ENCODE data around the gene IL22RA1. TPM values are rescaled to one million over a fixed set of nuclear protein-coding genes. Genes with fewer than 3 reads are reported as not detected.

The IL22RA1 gene
- total RNA-seq, 1 donor from 2014 or later, result not detected

DNA sequence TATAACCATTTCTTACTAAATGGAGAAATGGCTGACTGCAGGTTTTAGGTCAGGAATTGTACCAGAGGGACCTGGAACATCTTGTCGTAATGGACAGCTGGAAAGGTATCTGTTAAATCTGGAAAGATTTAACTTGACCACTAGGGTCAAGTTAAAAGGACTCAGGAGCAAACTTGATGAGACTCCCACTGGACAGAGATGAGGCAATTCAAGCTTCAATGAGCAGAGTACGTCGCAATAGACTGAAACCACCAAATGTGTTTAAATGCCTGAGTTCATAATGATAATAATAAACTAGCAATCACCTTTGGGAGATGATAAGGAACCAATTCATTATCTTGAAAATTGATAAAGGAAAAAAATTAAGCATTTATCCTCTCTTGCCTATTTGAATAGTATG is 35.5 kb upstream of the IL22RA1 start:
- H3K36me3 Mint-ChIP-seq (ENCODE audit: low read depth), result no peaks in the 10 kb centered on the region
- peaks cover 8% of the 10 kb centered on the region for H3K27me3 Mint-ChIP-seq
- intact Hi-C loops (cut with micrococcal nuclease), result no loop called here
- H3K9me3 Mint-ChIP-seq, result no peaks in the 10 kb centered on the region
- DNase-seq, result no peak
- no peaks in the 10 kb centered on the region for H3K4me1 Mint-ChIP-seq
- no peak overlapping the region for H3K4me3 Mint-ChIP-seq
- no peak overlapping the region for H3K27ac Mint-ChIP-seq

DNA sequence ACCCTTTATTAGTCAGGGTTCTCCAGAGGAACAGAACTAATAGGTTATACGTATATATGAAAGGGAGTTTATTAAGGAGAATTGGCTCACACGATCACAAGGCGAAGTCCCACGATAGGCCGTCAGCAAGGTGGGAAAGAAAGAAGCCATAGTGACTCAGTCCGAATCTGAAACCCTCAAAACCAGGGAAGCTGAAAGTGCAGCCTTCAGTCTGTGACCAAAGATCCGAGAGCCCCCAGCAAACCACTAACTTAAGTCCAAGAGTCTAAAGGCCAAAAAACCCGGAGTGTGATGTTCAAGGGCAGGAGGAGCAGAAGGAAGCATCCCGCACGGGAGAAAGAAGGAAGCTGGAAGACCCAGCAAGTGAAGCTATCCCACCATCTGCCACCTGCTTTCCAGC is 34.2 kb upstream of the IL22RA1 start:
- no peak overlapping the region for H3K4me3 Mint-ChIP-seq
- H3K36me3 Mint-ChIP-seq (ENCODE audit: low read depth), result no peaks in the 10 kb centered on the region
- DNase-seq, result no peak
- H3K27ac Mint-ChIP-seq, result no peak overlapping the region
- no peaks in the 10 kb centered on the region for H3K9me3 Mint-ChIP-seq
- intact Hi-C loops (cut with micrococcal nuclease), result no loop called here
- H3K27me3 Mint-ChIP-seq, result peaks cover 8% of the 10 kb centered on the region
- no peaks in the 10 kb centered on the region for H3K4me1 Mint-ChIP-seq

DNA sequence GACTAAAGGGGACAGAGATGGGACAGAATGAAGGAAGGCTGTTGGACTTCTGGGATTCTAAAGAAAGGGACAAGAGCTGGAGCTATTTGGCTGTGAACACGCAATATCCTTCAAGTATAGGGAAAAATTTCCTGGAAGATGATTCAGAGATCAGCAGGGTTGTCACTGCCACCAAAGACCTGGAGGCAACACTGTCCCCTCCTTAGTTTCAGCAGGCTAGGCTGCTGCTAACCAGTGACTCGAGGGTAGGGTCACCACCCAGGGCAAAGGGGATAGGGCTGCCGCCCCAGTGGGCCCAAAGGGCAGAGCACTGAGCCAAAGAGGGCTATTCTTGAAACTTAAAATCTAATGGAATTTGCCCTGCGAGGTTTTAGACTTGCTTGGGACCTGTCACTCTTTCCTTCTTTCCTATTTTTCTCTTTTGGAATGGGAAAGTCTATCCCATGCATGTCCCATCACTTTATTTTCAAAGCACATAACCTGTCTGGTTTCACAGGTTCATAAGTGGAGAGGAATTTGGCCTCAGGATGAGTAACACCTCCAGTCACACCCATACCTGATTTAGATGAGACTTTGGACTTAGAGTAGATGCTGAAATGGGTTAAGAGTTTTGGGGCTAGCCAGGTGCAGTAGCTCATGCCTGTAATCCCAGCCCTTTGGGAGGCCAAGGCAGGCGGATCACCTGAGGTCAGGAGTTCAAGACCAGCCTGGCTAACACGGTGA is 32.3 kb upstream of the IL22RA1 start:
- Mint-ChIP-seq H3K27me3 (peaks cover 8% of the 10 kb centered on the region), H3K36me3 (ENCODE audit: low read depth) (no peaks in the 10 kb centered on the region)
- intact Hi-C loops (cut with micrococcal nuclease), result no loop called here

DNA sequence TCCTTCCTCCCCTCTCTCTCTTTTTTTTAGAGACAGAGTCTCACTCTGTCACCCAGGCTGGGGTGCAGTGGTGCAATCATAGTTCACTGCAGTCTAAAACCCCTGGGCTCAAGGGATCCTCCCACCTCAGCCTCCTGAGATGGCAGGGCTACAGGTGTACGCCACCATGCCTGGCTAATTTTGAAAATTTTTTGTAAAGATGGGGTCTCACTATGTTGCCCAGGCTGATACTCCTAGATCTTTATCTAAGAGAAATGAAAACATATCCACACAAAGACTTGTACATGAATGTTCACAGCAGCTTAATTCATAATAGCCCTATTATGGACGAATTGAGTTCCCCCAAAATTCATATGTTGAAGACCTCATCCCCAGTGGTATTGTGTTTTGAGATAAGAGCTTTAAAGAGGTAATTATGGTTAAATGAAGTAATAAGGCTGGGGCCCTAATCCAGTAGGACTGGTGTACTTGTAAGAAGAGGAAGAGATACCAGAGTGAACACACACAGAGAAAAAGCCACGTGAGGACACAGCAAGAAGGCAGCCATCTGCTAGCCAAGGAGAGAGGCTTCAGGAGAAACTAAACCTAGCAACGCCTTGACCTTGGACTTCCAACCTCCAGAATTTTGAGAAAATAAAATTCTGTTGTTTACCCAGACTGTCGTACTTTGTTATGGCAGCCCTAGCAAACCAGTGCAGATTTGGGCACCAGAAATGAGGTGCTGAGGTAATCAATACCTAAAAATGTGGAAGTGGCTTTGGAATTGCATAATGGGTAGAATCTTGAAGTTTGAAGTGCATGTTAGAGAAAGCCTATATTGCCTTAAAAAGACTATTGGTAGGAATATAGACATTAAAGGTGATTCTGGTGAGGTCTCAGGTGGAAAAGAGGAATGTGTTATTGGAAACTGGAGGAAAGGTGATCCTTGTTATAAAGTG is 31.0 kb upstream of the IL22RA1 start:
- intact Hi-C loops (cut with micrococcal nuclease), result no loop called here
- no peak overlapping the region for H3K4me3 Mint-ChIP-seq
- H3K9me3 Mint-ChIP-seq, result no peaks in the 10 kb centered on the region
- no peak overlapping the region for H3K27ac Mint-ChIP-seq
- no peak for DNase-seq
- peaks cover 8% of the 10 kb centered on the region for H3K27me3 Mint-ChIP-seq
- no peaks in the 10 kb centered on the region for H3K36me3 Mint-ChIP-seq (ENCODE audit: low read depth)
- no peaks in the 10 kb centered on the region for H3K4me1 Mint-ChIP-seq

More for the DNA sequence above, 32.3 kb upstream of the IL22RA1 start:
- H3K27ac Mint-ChIP-seq, result no peak overlapping the region
- no peaks in the 10 kb centered on the region for H3K9me3 Mint-ChIP-seq
- no peak overlapping the region for H3K4me3 Mint-ChIP-seq
- no peaks in the 10 kb centered on the region for H3K4me1 Mint-ChIP-seq
- no peak for DNase-seq

DNA sequence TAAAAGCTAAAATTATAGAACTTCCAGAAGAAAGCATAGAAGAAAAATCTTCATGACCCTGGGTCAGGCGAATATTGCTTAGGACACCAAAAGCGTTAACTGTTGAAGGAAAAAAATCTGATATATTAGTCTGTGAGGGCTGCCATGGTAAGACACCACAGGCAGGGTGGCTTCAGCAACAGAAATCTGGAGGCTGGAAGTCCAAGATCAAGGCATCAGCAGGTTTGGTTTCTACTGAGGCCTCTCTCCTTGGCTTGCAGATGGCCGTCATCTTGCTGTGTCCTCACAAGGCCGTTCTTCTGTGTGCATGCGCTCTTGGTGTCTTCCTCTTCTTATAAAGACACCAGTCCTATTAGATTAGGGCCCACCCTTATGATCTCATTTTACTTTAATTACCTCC is 29.7 kb upstream of the IL22RA1 start:
- intact Hi-C loops (cut with micrococcal nuclease), result no loop called here
- H3K27me3 Mint-ChIP-seq, result peaks cover 8% of the 10 kb centered on the region

DNA sequence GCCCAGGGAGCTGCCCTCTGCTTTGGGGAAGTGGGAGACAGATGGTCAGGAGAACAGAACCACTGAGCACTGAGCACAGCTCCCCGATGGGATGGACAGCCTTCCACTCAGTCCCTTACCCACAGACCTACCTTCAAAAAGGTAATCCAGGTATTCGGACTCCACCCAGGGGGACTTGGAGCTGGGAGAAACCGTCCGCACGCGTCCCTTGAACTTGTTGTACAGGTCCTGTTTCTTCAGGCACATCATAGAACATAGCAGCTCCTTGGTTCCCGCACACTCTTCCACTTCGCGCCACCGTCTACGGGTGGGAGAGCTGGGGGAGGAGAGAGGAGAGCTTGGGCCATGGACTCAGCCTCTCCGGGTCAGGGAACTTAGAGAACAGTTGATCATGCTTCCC is 26.3 kb upstream of the IL22RA1 start:
- H3K4me3 Mint-ChIP-seq, result no peak overlapping the region
- no peaks in the 10 kb centered on the region for H3K36me3 Mint-ChIP-seq (ENCODE audit: low read depth)
- H3K27me3 Mint-ChIP-seq, result peaks cover 3% of the 10 kb centered on the region
- H3K27ac Mint-ChIP-seq, result no peak overlapping the region
- no peaks in the 10 kb centered on the region for H3K4me1 Mint-ChIP-seq
- H3K9me3 Mint-ChIP-seq, result no peaks in the 10 kb centered on the region
- intact Hi-C loops (cut with micrococcal nuclease), result no loop called here
- no peak for DNase-seq

More for the DNA sequence above, 29.7 kb upstream of the IL22RA1 start:
- Mint-ChIP-seq H3K36me3 (ENCODE audit: low read depth) (no peaks in the 10 kb centered on the region), H3K4me1 (no peaks in the 10 kb centered on the region), H3K27ac (no peak overlapping the region), H3K4me3 (no peak overlapping the region), H3K9me3 (no peaks in the 10 kb centered on the region)
- DNase-seq, result no peak

DNA sequence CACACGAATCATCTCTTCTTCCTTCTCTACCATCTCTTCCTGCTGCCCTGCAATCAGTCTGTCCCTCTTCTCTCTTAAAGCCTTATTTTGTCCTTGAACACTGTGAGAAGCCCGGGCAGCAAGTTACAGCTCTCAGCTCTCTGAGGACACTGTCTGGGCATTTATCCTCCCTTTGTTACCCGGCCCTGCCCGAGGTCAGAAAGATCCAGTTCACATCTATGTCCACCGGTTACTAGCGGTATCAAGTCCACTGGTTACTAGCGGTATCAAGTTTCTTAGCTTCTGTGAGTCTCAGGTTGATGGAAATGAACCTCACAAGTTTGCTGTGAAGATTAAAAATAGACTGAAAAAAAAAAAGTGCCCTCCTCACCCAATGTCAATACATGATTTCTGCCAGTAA is 25.3 kb upstream of the IL22RA1 start:
- no peaks in the 10 kb centered on the region for H3K27me3 Mint-ChIP-seq
- intact Hi-C loops (cut with micrococcal nuclease), result no loop called here
- H3K27ac Mint-ChIP-seq, result no peak overlapping the region
- H3K9me3 Mint-ChIP-seq, result no peaks in the 10 kb centered on the region
- H3K36me3 Mint-ChIP-seq (ENCODE audit: low read depth), result no peaks in the 10 kb centered on the region
- H3K4me3 Mint-ChIP-seq, result no peak overlapping the region
- no peaks in the 10 kb centered on the region for H3K4me1 Mint-ChIP-seq
- DNase-seq, result no peak

DNA sequence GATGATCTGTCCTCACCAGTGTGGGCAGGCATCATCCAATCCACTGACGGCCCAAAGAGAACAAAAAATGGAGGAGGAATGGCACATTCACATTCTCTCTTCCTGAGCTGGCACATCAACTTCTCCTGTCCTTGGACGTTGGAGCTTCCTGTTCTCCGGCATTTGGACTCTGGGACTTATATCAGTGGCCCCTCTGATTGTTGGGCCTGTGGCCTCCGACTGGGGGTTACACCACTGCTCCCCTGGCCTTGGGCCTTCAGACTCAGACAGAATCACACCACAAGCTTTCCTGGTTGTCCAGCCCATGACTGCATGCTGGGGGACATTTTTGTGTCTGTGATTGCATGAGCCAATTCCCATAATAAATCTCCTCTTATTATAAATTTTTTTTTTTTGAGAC is 24.1 kb upstream of the IL22RA1 start:
- no peaks in the 10 kb centered on the region for H3K4me1 Mint-ChIP-seq
- H3K27ac Mint-ChIP-seq, result no peak overlapping the region
- no peak overlapping the region for H3K4me3 Mint-ChIP-seq
- H3K27me3 Mint-ChIP-seq, result no peaks in the 10 kb centered on the region
- H3K36me3 Mint-ChIP-seq (ENCODE audit: low read depth), result no peaks in the 10 kb centered on the region
- no peak for DNase-seq
- no peaks in the 10 kb centered on the region for H3K9me3 Mint-ChIP-seq
- intact Hi-C loops (cut with micrococcal nuclease), result no loop called here

DNA sequence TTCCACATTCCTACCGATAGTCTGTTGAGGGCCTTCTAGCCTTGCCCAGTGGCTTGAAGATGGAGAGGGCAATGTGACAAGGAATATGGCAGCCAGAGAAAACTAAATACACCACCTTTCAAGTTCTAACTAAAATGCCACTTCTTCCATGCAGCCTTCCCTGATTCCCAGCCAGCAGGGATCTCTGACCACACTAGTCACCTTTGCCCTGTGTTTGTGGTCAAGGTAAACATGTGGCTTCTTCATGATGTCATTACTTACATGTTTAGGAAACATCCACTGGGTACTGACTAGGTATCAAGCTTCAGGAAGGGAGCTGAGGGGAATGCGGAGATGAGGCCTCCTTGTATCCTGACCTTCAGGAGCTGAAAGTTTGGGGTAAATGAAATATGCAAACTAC is 22.6 kb upstream of the IL22RA1 start:
- Mint-ChIP-seq H3K27me3 (no peaks in the 10 kb centered on the region), H3K27ac (no peak overlapping the region), H3K4me1 (no peaks in the 10 kb centered on the region), H3K4me3 (no peak overlapping the region), H3K9me3 (no peaks in the 10 kb centered on the region), H3K36me3 (ENCODE audit: low read depth) (no peaks in the 10 kb centered on the region)
- DNase-seq, result no peak
- intact Hi-C loops (cut with micrococcal nuclease), result no loop called here

DNA sequence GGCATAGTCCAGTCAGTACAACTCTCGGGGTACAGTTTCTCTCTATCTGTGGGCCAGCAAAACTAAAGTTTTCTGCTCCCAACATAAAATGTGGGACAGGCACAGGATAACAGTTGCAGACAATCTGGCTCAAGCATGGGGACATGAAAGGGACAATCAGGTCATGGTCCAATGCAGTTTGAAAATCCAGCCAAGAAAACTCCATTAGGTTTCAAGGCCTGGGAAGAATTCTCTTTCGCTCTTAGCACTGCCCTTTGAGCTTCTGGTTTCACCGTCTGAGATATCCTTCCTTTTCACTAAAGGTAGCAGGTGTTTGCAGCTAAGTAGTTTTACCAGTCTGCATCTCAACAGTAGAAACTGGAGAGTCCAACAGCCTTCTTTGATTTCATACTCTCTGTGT is 21.1 kb upstream of the IL22RA1 start:
- no peaks in the 10 kb centered on the region for H3K27me3 Mint-ChIP-seq
- no peaks in the 10 kb centered on the region for H3K4me1 Mint-ChIP-seq
- no peak overlapping the region for H3K4me3 Mint-ChIP-seq
- intact Hi-C loops (cut with micrococcal nuclease), result no loop called here
- H3K27ac Mint-ChIP-seq, result no peak overlapping the region
- no peaks in the 10 kb centered on the region for H3K9me3 Mint-ChIP-seq
- no peak for DNase-seq
- H3K36me3 Mint-ChIP-seq (ENCODE audit: low read depth), result peaks cover 2% of the 10 kb centered on the region

DNA sequence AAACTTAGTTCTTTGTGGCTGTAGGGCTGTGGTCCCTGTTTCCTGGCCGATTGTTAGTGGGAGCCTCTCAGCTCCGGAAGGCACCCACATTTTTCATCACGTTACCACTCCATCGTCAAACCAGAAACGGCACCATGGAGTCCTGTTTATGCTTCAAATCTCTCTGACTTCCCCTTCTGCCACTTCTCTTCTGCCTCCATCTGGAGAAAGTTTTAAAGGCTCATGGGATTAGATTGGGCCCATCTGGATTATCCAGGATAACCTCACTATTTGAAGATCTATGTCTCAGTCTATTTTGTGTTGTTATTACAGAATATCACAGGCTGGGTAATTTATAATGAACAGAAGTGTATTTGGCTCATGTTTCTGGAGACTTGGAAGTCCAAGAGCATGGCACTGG is 19.3 kb upstream of the IL22RA1 start:
- DNase-seq, result no peak
- no peaks in the 10 kb centered on the region for H3K9me3 Mint-ChIP-seq
- intact Hi-C loops (cut with micrococcal nuclease), result no loop called here
- H3K27me3 Mint-ChIP-seq, result no peaks in the 10 kb centered on the region
- H3K4me1 Mint-ChIP-seq, result no peaks in the 10 kb centered on the region
- no peak overlapping the region for H3K4me3 Mint-ChIP-seq
- H3K36me3 Mint-ChIP-seq (ENCODE audit: low read depth), result peaks cover 3% of the 10 kb centered on the region
- no peak overlapping the region for H3K27ac Mint-ChIP-seq

DNA sequence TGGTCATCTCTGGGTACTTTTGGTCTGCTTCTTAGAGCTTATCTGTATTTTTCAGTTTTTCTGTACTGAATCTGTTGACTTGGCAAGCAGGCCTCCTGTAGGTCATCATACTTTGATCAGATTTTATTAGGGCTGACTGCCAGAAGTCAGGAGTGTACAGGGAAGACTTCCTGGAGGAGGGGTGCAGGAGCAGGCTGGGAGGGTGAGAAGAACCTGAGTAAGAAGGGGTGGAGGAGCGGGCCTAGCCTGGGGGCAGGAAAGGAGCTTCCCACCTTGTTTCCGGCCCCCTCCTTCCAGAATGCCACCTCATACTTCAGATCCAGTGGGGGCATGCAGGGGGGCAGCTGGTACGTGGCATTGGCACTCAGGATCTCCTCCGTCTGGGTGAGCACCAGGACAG is 18.3 kb upstream of the IL22RA1 start:
- Mint-ChIP-seq H3K4me3 (no peak overlapping the region), H3K27me3 (no peaks in the 10 kb centered on the region), H3K4me1 (no peaks in the 10 kb centered on the region), H3K36me3 (ENCODE audit: low read depth) (peaks cover 3% of the 10 kb centered on the region), H3K9me3 (no peaks in the 10 kb centered on the region), H3K27ac (no peak overlapping the region)
- DNase-seq, result no peak
- intact Hi-C loops (cut with micrococcal nuclease), result no loop called here

DNA sequence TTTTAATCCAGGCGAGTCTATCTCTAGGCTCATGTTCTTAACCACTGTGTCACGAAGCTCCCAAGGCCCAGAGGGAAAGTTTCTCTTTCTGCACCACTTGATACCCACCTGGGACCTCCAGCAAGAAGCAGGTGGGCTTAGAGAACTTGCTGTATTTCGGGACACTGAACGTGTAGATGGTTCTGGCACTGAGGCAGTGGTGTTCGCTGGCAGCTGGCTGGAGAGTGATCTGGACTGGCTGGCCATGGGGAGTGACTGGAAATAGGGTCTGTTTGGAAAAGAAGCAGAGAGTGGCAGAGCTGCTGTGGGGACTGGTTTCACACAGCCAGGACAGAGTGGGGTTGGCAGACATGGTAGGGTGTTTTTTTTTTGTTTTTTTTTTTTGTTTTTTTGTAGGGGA is 16.4 kb upstream of the IL22RA1 start:
- no peak overlapping the region for H3K4me3 Mint-ChIP-seq
- no peaks in the 10 kb centered on the region for H3K4me1 Mint-ChIP-seq
- no peaks in the 10 kb centered on the region for H3K9me3 Mint-ChIP-seq
- H3K36me3 Mint-ChIP-seq (ENCODE audit: low read depth), result peaks cover 3% of the 10 kb centered on the region
- DNase-seq, result no peak
- intact Hi-C loops (cut with micrococcal nuclease), result no loop called here
- H3K27ac Mint-ChIP-seq, result no peak overlapping the region
- H3K27me3 Mint-ChIP-seq, result no peaks in the 10 kb centered on the region

DNA sequence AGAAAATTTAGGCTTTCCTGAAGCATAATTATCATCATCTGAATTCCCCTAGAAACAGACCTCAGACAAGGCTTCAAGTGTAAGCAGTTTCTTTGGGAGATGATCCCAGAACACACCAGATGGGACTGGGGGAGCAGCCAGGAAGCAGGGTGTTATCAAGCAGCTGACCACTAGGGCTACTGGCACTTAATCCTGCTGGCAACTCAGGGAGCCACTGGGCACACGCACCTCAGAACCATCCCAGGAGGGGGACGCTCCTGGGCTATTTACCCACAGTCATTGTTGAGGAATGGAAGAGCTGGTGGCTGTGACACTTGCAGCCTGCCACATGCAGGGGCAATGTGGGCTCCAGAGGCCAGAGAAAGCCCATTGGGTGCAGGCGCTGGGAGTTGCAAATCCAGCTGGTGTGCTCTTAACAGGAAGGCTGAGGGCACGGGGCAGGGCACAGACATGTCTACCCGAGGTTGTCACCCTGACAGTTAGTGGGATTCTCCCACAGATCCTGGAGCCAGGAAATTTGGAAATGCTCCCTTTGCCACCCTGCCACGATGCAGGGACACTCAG is 15.1 kb upstream of the IL22RA1 start:
- intact Hi-C loops (cut with micrococcal nuclease), result no loop called here
- Mint-ChIP-seq H3K4me1 (no peaks in the 10 kb centered on the region), H3K9me3 (no peaks in the 10 kb centered on the region), H3K27ac (no peak overlapping the region), H3K36me3 (ENCODE audit: low read depth) (peaks cover 3% of the 10 kb centered on the region), H3K27me3 (peaks cover 3% of the 10 kb centered on the region), H3K4me3 (no peak overlapping the region)
- DNase-seq, result no peak

Data from activated CD4-positive, alpha-beta T cell treated with anti-CD3 and anti-CD28 coated beads, Interleukin-2, amount 10 ng/mL, durations not matched to agents 24 days and 14 days (primary cell).